Left ventricle myocardium inferior (tissue), 1 donor: Measurements from ENCODE around the gene VAV2. TPM values are rescaled to one million over a fixed set of nuclear protein-coding genes. Genes with fewer than 3 reads are reported as not detected.
A peak's percentile ranks its signal among the peaks of the same experiment; 100 is the strongest.

Experiments
- DNase-seq: peaks from one replicate; pipeline ENCODE4 v3.0.0-alpha.2; 2020
- H3K27ac ChIP-seq: fragments of 200-600 bp; replicated peaks from 2 replicates; pipeline ENCODE4 v1.8.0; 2021
- H3K27me3 ChIP-seq: fragments of 200-600 bp; 2 replicates; pipeline ENCODE4 v1.8.0; 2021; ENCODE audit warnings: low read depth
- H3K36me3 ChIP-seq: fragments of 200-600 bp; 2 replicates; pipeline ENCODE4 v1.8.0; 2021
- H3K4me1 ChIP-seq: fragments of 200-600 bp; 2 replicates; pipeline ENCODE4 v1.8.0; 2021
- H3K4me3 ChIP-seq: fragments of 200-600 bp; 2 replicates; pipeline ENCODE4 v1.8.0; 2021; ENCODE audit warnings: mild to moderate bottlenecking, moderate library complexity
- H3K9me3 ChIP-seq: fragments of 200-600 bp; replicated peaks from 2 replicates; pipeline ENCODE4 v1.8.0; 2021
- intact Hi-C: fragments of 100-400 bp; cut with micrococcal nuclease; formaldehyde crosslinking; loops from one replicate; pipeline ENCODE4 v1.11.0; 2022
- total RNA-seq: library from RNA; stranded (reverse); fragmentation: NEBNext Ultra II Directional; extraction: Animal tissue kit (Norgen Biotek cat#: 25700); gene quantifications from one replicate; pipeline ENCODE4 v1.2.1, GENCODE V29; 2021
- TF ChIP-seq, protein P1 (sequence below): fragments of 200-600 bp; IDR thresholded peaks from 2 replicates; pipeline ENCODE4 v1.8.0; 2021; ENCODE audit warnings: antibody characterized with exemption, mild to moderate bottlenecking, borderline replicate concordance
- donor health status: DM: no; HTN: yes; CAD: no; lungs with severe emphysema.

The VAV2 gene
- total RNA-seq, 1 donor from 2014 or later, result 4.1 TPM

DNA sequence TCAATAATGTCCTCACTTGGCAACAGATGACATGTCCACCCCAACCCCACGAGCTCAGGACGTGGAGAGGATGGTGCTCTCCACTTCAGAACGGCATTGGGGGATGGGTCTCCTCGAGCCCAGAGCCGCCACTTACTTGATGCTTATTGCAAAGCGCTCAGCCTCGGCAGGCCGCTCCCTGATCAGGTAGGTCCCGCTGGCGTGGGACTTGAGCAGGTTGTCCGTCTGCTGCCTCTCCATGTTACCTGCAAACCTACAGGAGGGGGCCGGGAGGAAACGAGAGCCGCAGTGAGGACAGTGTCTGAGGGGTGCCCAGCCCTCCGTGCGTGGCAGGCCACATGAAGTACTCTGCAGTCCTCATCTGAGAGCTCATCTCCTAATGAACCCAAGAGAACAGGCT, 217.3 kb downstream of the VAV2 start:
- Histone ChIP-seq H3K27ac (no peak overlapping the region), H3K9me3 (peaks cover 7% of the 10 kb centered on the region), H3K27me3 (no peaks in the 10 kb centered on the region), H3K36me3 (peaks cover 54% of the 10 kb centered on the region), H3K4me1 (peaks cover 9% of the 10 kb centered on the region), H3K4me3 (no peak overlapping the region)
- intact Hi-C loops, result no loop called here
- TF ChIP-seq, protein P1, sequence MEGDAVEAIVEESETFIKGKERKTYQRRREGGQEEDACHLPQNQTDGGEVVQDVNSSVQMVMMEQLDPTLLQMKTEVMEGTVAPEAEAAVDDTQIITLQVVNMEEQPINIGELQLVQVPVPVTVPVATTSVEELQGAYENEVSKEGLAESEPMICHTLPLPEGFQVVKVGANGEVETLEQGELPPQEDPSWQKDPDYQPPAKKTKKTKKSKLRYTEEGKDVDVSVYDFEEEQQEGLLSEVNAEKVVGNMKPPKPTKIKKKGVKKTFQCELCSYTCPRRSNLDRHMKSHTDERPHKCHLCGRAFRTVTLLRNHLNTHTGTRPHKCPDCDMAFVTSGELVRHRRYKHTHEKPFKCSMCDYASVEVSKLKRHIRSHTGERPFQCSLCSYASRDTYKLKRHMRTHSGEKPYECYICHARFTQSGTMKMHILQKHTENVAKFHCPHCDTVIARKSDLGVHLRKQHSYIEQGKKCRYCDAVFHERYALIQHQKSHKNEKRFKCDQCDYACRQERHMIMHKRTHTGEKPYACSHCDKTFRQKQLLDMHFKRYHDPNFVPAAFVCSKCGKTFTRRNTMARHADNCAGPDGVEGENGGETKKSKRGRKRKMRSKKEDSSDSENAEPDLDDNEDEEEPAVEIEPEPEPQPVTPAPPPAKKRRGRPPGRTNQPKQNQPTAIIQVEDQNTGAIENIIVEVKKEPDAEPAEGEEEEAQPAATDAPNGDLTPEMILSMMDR, result no peak
- peak; percentile 4 for DNase-seq

DNA sequence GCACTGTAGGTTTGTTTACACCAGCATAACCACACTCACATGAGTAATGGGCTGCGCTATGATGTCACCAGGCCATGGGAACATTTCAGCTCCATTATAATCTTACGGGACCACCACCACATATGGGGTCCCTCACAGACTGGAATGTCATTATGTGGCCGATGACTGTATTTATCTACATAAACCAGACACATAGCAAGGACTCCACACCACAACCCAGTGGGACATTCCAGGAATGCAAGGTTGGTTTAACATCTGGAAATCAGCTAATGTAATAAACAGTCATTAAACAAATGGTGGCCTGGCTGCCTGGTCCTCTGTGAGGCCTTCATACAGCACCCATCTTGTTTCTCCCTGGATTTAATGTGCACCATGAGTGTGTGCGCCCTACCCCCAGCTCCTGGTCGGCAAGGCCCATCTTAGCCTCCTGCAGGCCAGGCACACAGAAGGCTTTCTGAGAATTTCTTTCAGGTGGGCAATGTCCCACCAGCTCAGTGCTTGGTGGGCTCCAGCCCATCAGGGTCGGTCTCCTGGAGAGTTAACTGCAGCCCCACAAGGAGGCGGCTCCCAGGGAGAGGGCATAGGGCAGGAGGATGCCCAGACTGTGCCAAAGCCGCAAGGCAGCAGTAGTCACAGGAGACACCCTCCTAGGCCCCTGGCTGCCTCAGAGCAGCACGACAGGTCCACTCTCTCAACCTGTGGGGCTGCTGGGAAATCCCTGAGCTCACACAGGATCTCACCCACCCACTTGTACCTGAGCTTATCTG, 218.1 kb downstream of the VAV2 start:
- H3K9me3 ChIP-seq, result peaks cover 7% of the 10 kb centered on the region
- H3K36me3 ChIP-seq, result peaks cover 51% of the 10 kb centered on the region
- TF ChIP-seq, protein P1, result no peak
- H3K4me3 ChIP-seq, result no peak overlapping the region
- intact Hi-C loops, result no loop called here
- DNase-seq, result peak; percentile 2
- no peaks in the 10 kb centered on the region for H3K27me3 ChIP-seq
- no peak overlapping the region for H3K27ac ChIP-seq
- peaks cover 9% of the 10 kb centered on the region for H3K4me1 ChIP-seq

DNA sequence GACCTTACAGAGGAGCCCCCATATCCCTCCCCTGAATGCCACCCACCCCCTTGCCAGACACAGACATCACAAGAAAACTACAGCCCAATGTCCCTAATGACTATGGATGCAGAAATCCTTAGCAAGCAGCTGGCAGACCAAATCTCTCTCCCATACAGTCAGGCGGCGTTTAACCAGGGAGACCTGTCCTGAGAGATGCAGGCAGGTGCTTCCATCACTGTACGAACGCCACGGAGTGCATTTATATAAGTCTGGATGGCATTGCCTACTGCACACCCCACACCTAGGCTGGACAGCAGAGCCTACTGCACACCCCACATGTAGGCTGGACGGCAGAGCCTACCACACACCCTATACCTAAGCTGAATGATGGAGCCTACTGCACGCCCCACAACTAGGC, 219.5 kb downstream of the VAV2 start:
- Histone ChIP-seq H3K4me3 (no peak overlapping the region), H3K27ac (no peak overlapping the region), H3K27me3 (no peaks in the 10 kb centered on the region), H3K9me3 (peaks cover 13% of the 10 kb centered on the region), H3K4me1 (peaks cover 9% of the 10 kb centered on the region), H3K36me3 (peaks cover 52% of the 10 kb centered on the region)
- DNase-seq, result no peak
- TF ChIP-seq, protein P1, result no peak
- intact Hi-C loops, result no loop called here

DNA sequence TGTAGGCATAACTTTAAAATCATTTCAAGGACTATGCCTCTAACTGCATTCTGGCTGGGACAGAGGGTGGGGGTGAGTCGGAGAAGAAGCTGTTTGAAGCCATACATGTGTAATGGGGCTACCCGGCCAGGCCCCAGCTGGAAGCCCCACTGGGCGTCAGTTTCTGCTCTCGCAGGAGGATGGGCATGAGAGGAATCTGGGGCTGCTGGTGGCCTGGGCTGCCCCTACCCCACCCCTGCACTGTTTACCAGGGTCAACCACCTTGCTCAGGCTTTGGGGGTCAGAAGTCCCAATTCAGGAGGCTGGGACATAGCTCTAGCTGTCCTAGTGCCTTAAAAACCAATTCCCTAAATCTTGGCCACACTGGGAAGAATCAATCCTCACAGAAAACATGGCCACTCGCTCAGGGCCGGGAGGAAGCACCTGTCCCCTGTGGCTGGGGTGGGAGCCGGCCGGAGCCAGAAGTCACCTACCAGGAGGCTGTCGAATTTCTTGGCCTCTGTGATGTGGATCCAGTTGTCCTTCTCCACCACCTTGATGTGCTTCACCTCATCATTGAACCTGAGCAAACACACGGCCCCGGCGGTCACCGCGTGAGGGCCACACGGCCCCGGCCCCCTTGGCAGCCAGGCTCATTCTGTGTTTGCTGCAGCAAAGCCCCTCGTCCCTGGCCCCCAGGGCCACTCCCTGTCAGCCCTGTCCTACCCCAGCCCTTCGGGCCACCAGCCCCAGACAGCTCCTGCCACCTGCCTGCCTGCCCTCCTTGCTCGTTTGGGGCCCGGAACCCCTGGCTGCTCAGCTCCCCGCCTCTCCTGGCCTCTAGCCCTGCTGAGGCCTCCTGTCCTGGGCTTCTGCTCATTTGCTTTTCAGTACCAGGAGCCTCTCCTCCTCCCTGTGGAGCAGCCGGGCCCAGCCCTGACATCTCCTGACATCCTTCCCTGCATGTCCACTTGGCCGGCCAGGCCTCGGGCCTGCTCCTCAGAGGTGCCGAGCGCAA, 220.3 kb downstream of the VAV2 start:
- H3K27ac ChIP-seq, result no peak overlapping the region
- peaks cover 21% of the 10 kb centered on the region for H3K9me3 ChIP-seq
- H3K4me1 ChIP-seq, result peaks cover 3% of the 10 kb centered on the region
- H3K4me3 ChIP-seq, result no peak overlapping the region
- DNase-seq, result no peak
- H3K36me3 ChIP-seq, result peaks cover 60% of the 10 kb centered on the region
- intact Hi-C loops, result no loop called here
- no peaks in the 10 kb centered on the region for H3K27me3 ChIP-seq
- TF ChIP-seq, protein P1, result no peak

DNA sequence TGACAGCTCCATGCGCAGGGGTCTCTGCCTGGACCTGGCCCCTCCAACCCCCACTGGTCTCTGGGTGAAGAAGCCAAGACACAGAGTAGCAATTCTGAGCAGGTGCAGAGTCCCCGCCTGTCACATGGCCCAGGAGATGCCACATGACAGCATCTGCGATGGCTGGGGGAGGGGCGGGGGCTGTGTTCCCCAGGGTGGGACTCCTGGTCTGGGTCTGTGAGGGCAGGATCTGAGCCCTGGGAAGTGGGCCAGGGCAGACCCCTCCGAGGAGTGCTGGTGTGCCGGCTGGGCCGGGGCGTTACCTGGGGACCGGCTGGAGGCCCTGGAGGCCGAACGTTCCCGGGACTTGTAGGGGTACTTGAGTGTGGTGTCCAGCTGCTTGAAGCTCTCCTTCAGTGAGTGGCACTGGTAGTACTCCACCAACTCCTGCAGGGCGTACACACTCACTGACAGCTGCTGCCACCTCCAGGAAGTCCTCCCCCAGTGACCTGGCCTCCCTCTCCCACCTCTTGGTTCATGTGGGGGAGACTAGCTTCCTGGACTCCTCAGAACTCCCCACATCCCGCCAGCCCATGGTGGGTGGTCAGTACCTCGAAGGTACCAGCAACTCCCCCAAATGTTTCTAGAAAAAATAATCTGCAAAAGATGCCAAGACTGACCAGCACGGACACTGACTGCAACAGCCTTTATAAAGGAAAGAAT, 221.9 kb downstream of the VAV2 start:
- no peak for DNase-seq

More for the DNA sequence above, 221.9 kb downstream of the VAV2 start:
- H3K9me3 ChIP-seq, result peaks cover 33% of the 10 kb centered on the region
- no peaks in the 10 kb centered on the region for H3K27me3 ChIP-seq
- no peak overlapping the region for H3K27ac ChIP-seq
- H3K4me1 ChIP-seq, result no peaks in the 10 kb centered on the region
- H3K4me3 ChIP-seq, result no peak overlapping the region
- H3K36me3 ChIP-seq, result peaks cover 74% of the 10 kb centered on the region
- intact Hi-C loops, result no loop called here
- TF ChIP-seq, protein P1, result no peak
